ENCODE measurements around the gene KPNA5. TPM values are rescaled to one million over a fixed set of nuclear protein-coding genes. Genes with fewer than 3 reads are reported as not detected.

Gene KPNA5
- total RNA-seq, 1 donor from 2014 or later: 7.7 TPM

DNA sequence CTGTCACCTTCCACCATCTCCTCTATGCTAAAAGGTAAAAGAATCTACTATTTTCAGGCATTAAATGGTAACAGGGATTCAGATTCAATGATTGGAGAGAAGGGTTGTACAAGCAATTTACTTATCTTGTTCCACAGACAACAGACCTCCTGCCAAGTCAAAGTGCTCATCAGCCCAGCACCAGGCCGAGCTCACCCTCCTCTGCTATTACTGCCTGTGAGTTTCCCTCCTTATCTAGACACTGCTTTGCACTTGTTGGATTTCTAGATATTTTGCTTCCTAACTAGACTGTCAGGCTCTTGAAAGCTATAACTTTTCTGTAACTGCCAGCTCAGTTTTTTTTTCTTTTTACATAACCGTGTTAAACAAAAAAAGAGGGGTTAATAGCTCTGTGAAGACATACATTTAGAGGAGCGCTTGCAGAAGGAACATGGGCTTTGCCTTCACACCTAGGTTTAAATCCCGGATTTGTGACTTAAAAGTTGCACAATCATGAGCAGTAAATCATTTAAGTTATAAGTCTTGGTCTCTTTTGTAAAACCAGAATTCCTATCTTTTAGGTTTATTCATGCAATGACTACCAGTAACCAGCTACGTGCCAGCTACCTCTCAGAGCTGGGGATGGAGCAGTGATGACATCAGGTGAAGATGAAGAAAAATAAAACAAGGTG lies 85.6 kb downstream of the KPNA5 start:
- intact Hi-C loops (cut with DNase I): loop anchor here (10.0 kb wide), 1 partner anchor 188 kb away; no protein-coding TSS in a partner anchor
- DNase-seq (ENCODE audit: low spot score): no peak

DNA sequence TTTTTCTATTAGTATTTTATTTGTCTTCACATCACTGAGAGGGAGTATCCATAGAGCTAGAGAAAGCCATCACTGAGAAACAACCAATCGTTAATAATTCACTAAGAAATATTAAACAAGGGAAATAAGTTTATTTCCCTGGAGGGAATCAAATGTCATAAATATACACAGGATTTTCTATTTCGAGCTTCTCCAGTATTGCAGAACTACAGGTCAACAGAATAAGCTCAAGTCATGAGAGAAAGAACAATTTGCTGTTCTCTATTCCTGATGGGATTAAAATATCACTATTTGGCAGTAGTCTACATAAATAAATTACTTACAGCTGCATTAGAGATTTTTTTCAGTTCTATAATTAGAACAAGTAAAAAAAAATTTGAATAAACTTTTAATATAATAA lies 86.7 kb downstream of the KPNA5 start:
- intact Hi-C loops (cut with DNase I): loop anchor here (10.0 kb wide), 1 partner anchor 187 kb away; no protein-coding TSS in a partner anchor
- no peak for DNase-seq (ENCODE audit: low spot score)

DNA sequence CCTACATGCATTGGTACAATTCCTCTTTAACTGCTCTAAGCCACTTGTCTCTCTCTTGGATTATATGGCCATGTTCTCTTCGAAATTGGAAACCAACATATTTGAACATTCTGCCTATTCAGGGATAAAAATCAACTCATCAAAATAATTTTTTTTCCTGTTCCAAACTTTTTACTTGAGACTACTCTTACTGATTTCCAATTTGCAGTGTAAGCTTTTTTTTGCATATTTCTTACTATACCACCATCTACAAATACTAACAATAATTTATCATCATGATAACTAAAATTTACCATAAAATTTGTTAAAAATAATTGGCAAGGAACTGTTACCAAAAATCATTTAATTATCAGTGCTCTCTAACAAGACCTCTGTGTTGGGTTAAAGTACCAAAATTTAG lies 91.4 kb downstream of the KPNA5 start:
- intact Hi-C loops (cut with DNase I): no loop called here
- no peak for DNase-seq (ENCODE audit: low spot score)

DNA sequence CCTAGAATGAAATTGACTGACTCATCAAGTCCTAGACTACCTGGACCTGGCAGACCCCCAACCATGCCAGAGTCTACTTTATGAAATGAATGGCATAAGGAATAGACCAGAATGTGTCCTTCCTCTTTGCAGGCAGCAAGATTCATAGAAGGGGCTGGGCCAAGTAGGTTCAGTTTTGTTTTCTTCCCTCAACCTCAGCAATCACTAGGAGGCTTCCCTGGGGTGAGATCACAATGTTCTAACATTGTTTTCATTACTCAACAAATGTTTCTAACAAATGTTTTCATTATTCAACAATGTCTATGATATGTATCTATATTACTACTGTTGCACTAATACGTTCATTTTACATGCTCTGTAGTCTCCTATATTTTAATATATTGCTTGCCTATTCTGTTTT lies 92.9 kb downstream of the KPNA5 start:
- DNase-seq (ENCODE audit: low spot score): no peak
- intact Hi-C loops (cut with DNase I): no loop called here

DNA sequence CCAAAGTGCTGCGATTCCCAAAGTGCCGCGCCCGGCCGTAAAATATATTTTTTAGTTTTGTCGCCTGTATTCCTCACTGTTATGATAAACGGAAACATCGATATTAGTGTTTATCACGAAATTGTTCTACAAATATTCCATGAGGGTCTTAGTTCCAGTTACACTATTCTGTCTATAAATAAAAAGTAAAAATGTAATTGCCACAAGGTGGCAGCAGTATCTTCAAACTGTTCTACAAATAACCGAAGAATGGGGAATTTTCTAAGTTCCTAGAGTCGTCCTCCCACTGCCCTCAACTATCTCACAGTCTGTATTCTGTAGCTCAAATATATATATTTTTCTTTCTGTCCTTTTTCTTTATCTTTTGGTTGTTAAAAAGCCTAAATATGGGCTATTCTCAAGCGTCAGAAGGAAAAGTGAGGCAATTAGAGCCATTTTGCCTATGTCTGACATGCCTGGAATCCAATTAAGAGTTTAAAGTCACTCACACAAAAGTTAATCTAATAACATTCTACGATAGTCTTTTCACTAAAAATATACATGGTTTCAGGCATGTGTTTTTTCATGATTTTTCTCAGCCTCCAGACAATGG lies 98.7 kb downstream of the KPNA5 start:
- intact Hi-C loops (cut with DNase I): loop anchor here (10.0 kb wide), 1 partner anchor 185 kb away; no protein-coding TSS in a partner anchor

DNA sequence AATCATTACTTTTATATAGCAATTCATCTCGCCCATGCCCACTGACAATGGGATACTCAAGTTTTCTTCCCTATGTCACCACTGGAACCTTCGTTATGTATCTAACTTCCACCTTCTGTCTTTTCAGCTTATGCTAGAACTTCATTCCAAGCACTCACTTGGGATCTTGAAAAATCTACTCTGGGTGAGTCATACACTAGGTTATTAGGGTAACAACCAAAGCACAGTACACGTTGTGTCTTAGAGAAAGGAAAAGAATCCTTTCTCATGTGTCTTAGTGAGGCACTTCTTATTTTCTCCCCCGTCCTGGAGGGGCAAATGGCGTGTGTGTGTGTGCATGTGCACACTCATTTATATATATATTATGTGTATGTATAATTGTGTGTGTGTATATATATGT lies 102.8 kb downstream of the KPNA5 start:
- no peak for DNase-seq (ENCODE audit: low spot score)
- intact Hi-C loops (cut with DNase I): loop anchor here (10.0 kb wide), 1 partner anchor 181 kb away; no protein-coding TSS in a partner anchor

More for the DNA sequence above, 98.7 kb downstream of the KPNA5 start:
- no peak for DNase-seq (ENCODE audit: low spot score)

Other genes starting within 250 kb of the KPNA5 start
- 0.97 TPM for gene CALHM6, start 219.8 kb upstream of the KPNA5 start, total RNA-seq
- gene CALHM5, start 169.6 kb upstream of the KPNA5 start, total RNA-seq: 1.7 TPM
- gene TRAPPC3L, start 135.5 kb upstream of the KPNA5 start, total RNA-seq: 0.16 TPM
- not detected for gene CALHM4, start 127.5 kb upstream of the KPNA5 start, total RNA-seq
- 52.9 TPM for gene RWDD1, start 109.7 kb upstream of the KPNA5 start, total RNA-seq
- gene RSPH4A, start 64.7 kb upstream of the KPNA5 start, total RNA-seq: 0.57 TPM
- gene ZUP1, start 12.4 kb upstream of the KPNA5 start, total RNA-seq: 4.4 TPM
- 2.7 TPM for gene FAM162B, start 84.5 kb downstream of the KPNA5 start, total RNA-seq
- gene GPRC6A, start 147.9 kb downstream of the KPNA5 start, total RNA-seq: not detected
- not detected for gene RFX6, start 196.0 kb downstream of the KPNA5 start, total RNA-seq